ENCODE results near the gene COL16A1.

Gene COL16A1

DNA sequence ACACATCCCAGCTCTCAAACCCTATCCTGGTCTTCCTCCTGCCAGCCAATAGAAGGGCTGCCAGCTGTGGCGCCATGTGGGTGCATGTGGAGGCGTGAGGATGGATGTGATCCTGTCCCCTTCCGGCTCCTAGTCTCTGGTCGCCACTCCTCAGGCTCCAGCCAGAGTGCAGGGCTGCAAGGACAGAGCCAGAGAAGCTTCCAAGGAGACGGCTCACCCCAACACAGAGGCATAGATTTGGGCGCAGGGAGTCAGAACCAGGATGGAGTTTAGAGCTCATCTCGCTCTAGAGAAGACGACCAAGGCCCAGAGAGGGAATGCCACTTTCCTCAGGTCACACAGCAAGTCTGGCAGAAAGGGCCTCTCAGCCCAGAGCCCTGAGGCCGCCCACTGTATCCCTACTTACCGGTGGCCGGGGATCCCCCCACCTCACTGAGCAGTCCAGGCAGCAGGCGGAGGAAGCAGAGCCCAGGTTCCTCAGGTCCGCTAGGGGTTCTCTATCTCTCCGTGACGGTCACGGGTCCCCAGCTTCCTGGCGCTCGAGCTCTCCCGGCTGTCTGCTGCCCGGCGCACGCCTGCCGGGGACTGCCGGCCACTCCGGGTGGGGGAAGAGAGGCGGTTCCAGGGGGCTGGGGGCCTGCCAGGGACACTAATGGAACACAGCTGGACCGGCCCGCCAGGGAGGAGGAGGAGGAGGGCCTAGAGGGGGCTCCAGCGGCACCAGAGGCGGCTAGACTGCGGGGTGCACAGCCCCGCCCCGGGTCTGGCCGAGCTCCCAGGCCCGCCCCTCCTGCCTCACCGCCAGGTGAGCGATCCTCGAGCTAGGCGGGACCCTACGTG is at the start of gene COL16A1:
Gene COL16A1, minus strand, starts transcription at position 587 of the 840 bp plus-strand sequence. CDS start 1,824 bp downstream, outside the sequence.
- peak in 2 of 3 experiments; percentile 10 to 15 for DNase-seq

- no peak for DNase-seq
These were observed 49.2 kb upstream of the COL16A1 start for GRCh38 chr1:31752952-31753475.

- no peak for DNase-seq
These were observed 48.4 kb upstream of the COL16A1 start for GRCh38 chr1:31752258-31752657.

- DNase-seq = no peak
These were observed 48.0 kb upstream of the COL16A1 start for GRCh38 chr1:31751822-31752241.

- DNase-seq = no peak
These were observed 47.2 kb upstream of the COL16A1 start for GRCh38 chr1:31750858-31751510.

GRCh38 chr1:31749785-31750735 is 46.2 kb upstream of the COL16A1 start:
- DNase-seq = no peak

- DNase-seq = no peak
These were observed 44.5 kb upstream of the COL16A1 start for GRCh38 chr1:31748365-31748764.

DNA sequence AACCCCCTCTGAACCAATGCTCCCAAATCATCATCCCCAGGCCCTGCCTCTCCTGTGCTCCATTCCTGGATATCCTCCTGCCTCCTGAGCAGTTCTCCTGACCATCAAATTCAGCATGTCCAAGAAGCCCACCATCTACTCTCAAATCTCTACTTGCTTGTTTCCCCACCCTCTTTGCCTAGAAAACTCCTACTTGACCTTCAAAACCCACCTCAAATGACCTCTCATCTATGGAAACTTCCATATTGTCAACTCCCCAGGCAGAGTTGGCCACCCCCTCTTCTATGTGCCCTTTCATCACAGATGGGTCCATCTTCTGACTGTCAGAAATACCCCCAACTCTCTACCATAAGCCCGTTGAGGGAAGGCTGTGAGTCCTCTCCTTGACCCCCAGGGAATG is 43.5 kb upstream of the COL16A1 start:
- DNase-seq = no peak

DNA sequence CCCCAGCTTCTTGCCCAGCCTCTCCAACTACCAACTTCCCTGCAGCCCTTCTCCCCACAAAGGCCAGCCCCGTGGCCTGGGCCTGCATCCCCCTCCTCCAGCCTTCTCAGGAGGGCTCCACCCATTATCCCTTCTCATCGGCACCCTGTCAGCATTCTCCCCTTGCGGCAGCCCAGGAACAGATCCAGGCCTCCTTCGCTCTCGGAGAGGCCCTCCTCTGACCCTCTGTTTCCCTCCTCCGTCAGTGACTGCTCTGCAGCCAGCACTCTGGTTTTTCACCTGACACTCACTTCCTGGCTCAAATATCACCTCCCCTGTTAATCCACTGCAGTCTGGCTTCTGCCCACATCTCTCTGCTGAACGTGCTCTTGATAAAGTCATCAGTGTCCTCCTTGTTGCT is 42.9 kb upstream of the COL16A1 start:
- DNase-seq = no peak

DNA sequence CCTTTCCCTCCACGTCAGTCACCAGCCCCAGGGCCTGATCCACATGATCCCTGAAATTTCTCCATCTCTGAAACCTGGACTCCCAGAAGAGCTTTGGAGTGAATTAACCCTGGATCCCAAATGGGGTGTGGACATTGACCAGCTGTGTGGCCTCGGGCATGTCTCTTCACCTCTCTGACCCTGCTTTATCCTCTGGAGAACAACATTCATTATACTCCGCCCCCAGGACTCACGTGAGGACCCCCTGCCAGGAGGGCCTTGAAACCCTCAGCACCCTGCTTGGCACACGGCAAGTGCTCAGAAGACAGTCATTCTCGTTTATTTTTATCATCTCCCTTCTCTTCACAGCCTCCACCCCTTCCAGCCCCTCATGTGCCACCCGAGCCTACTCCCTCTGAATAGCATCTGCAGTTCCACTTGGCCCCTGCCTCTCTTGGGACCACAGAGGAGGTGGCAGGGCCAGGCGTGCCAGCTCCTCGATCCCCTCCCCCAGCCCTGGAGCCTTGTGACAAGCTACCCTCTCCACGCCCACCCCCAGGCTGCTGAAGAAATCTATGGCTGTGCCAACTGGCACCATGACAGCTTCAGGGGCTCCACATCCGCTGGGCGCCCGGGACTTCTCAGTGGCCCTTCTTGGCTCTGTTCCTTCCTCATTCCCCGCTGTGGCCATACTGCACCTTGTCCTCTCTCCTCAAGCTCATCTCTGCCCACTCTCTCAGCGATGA is 42.3 kb upstream of the COL16A1 start:
- no peak for DNase-seq

- peak; percentile 10 to 56 (median 27) for DNase-seq
These were observed 41.5 kb upstream of the COL16A1 start for GRCh38 chr1:31745096-31745945.

DNA sequence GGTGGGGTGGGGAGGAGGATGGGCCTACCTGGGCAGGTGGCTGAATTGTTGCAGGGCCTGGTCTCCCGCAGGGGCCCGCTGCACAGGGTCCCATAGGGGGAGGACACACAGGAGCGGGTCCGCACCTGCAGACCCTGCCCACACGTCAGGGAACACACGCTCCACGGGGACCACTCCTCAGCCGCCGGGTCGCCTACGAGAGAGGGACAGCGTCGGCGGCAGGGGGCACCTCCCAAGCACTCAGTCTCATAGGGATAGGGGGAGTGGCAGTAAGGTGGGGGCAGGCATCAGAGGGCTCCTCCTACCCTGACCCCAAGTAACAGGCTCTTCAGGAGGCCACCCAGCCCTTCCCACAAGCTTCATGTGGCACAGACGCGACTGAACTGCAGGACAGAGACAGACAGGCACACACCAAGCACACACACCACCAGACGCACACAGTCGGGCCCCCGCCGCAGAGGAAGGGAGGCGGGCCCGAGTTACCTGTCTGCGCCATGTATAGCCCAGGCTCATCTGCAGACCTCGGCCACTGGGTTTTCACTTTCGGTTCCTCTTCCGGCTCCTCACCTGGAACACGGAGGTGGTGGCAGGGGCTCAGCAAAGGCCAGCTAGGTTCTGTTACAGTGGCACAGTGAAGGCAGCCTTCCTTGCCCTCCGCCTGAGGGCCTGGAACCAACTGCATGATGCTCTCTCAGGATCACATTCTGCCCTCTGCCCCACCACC is 40.5 kb upstream of the COL16A1 start:
- DNase-seq = no peak

DNA sequence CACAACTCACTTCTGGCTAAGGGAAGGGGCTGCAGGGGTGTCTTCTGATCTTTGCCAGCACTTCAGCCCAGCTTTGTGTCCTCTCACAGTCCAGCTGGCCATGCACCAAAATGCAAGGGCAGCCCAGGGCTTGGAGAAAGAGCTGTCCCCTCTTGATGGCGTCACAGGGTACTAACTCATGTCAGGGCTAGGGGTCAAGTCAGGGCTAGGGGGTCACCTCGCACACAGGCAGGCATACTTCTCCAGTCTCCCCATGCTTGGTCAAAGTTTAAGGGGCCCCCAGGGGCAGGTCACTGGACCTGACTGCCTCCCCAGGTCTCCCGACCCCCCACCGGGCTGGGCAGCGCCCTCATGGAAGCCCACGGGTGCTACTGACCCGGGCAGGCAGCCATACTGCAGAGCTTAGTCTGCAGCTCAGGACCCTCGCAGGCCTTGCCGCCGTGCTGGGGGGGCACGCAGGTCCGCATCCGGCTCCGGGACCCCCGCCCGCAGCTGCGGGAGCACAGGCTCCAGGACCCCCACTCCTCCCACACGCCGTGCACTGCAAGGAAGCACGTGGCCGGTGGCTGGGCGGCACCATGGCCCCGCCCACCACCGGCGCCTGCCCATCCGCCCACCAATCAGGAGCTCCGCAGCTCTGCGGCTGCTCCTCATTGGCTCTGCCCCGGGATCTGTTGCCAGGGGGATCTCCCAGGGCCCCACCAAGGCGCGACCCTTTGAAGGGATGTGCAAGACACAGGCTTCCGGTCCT is 38.8 kb upstream of the COL16A1 start:
- no peak for DNase-seq

GRCh38 chr1:31739346-31739745 is 35.5 kb upstream of the COL16A1 start:
- peak in 1 of 3 experiments; percentile 53 for DNase-seq

DNA sequence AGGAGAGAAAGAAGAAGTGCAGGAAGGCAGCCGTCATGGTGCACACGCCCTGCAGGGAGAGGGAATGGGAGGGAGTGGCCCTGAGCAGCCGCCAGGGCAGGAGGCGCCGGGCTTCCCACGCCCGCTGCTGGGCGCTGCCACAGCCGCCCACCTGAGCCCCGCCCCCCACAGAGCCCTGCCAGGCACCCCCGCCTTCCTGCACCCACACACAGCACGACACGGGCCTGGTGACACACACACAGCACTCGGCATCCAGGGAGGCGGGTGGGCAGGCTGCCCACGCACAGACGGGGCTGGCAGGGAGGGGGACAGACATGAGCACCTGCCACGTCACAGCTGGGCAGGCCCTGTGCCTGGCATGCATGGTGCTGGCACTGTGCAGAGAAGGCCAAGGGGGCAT is 32.9 kb upstream of the COL16A1 start:
- no peak for DNase-seq

DNA sequence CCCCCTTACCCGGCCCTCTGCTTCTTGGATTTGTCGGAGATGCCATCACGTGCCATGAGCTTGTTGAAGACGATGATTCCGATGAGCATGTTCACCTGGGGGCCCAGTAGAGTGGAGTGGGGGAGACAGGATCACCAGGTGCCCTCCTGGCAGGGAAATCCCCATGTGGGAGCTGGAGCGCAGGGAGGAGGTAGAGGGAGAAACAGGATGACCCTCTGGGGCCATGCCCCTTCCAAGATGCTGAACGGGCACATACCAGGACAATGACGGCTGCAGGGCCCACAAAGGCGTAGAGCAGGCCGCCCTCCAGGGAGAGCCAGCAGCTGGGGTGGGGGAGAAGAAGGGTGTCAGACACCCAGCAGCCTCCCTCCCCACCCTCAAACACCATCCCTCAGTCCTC is 31.8 kb upstream of the COL16A1 start:
- DNase-seq = no peak

- no peak for DNase-seq
These were observed 30.8 kb upstream of the COL16A1 start for GRCh38 chr1:31734582-31735107.

DNA sequence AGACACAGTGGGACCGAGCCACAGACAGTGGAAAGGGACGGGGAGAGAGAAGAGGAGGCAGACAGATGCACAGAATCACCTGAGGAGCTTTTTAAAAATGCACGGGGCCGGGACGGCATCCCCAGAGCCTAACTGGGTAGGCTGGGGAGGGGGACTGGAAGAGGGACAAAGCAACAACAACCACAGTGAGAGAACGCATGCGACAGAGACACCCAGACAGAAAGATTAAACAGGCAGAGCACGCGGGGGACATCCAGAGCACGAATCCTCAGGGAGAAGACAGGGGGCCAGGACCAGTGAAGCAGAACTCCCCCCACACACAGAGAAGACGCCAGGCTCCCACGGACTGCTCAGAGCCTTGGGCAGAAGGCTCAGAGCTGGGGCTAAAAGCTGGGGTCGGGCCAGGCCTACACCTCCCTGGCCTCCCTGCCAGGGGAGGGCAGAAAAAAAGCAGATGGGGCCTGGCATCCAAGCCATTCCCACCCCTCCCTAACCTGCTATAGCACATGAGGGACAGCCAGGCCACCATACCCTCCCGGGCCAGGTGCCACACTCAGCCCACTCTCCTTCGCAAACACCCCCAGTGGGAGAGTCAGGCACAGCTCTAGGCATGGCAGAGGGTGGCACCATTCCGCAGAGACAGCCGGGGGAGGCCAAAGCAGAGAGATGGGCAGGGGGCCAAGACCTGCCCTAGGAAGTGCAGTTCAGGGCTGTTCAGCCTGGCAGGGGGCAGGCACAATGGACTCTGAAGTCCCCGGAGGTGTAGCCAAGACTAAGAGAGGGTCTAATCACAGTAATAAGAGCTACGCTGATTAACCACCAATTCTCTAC is 29.8 kb upstream of the COL16A1 start:
- peak in 2 of 3 experiments; percentile 49 to 77 for DNase-seq
